Bronchial epithelial cell (primary cell): ENCODE results near the gene CD52. TPM values are rescaled to one million over a fixed set of nuclear protein-coding genes. Genes with fewer than 3 reads are reported as not detected.

Source experiments
- DNase-seq: peaks from one replicate; pipeline ENCODE4 v3.0.0-alpha.2; 2010; ENCODE audit warnings: low read depth
- FAIRE-seq: peaks from 2 replicates; lab custom pipeline; 2011; peaks lifted over from hg19 to GRCh38; lab: Jason Lieb, UNC
- H3K27me3 ChIP-seq: 2 replicates; pipeline ENCODE4 v1.5.1; 2011; ENCODE audit warnings: low read length; ENCODE audit not compliant: control insufficient read depth, insufficient read depth
- H3K36me3 ChIP-seq: 2 replicates; pipeline ENCODE4 v1.5.1; 2011; ENCODE audit warnings: low read length; ENCODE audit not compliant: control insufficient read depth, insufficient read depth
- H3K4me3 ChIP-seq: 2 replicates; pipeline ENCODE4 v1.5.1; 2011; ENCODE audit warnings: mild to moderate bottlenecking, low read depth, low read length, control low read depth
- total RNA-seq: library from RNA; depleted of rRNA; stranded (reverse); fragments of >200 nt; gene quantifications from 2 replicates; pipeline ENCODE4 v1.2.1, GENCODE V29; 2014
- TF ChIP-seq, protein P1 (sequence below): IDR thresholded peaks from 2 replicates; pipeline ENCODE4 v1.5.1; 2011; ENCODE audit warnings: mild to moderate bottlenecking, moderate library complexity, low read length, control low read depth, inconsistent platforms; ENCODE audit not compliant: insufficient read depth, severe bottlenecking

CD52 gene
- total RNA-seq, 1 donor from 2014 or later, result not detected

DNA sequence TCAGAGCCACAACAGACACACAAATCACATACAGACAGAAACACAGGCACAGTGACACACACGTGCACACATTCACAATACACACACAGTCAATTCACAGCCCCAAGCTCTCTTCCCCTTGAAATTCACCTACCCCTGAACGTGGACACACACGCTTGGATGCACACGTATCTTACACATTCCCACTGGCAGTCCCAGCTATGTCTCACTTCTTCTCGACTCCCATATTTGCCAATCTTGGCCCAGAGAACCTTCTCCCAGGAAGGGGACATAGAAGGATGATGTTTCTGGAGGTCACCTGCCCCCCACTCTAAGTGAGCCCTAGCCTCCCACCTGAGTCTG lies 34.6 kb downstream of the CD52 start:
- H3K4me3 ChIP-seq, result peak overlapping the region; percentile 56
- FAIRE-seq, result peak; percentile 77
- peaks cover 3% of the 10 kb centered on the region for H3K36me3 ChIP-seq
- H3K27me3 ChIP-seq, result no peaks in the 10 kb centered on the region
- TF ChIP-seq, protein P1, sequence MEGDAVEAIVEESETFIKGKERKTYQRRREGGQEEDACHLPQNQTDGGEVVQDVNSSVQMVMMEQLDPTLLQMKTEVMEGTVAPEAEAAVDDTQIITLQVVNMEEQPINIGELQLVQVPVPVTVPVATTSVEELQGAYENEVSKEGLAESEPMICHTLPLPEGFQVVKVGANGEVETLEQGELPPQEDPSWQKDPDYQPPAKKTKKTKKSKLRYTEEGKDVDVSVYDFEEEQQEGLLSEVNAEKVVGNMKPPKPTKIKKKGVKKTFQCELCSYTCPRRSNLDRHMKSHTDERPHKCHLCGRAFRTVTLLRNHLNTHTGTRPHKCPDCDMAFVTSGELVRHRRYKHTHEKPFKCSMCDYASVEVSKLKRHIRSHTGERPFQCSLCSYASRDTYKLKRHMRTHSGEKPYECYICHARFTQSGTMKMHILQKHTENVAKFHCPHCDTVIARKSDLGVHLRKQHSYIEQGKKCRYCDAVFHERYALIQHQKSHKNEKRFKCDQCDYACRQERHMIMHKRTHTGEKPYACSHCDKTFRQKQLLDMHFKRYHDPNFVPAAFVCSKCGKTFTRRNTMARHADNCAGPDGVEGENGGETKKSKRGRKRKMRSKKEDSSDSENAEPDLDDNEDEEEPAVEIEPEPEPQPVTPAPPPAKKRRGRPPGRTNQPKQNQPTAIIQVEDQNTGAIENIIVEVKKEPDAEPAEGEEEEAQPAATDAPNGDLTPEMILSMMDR, result no peak
- no peak for DNase-seq

DNA sequence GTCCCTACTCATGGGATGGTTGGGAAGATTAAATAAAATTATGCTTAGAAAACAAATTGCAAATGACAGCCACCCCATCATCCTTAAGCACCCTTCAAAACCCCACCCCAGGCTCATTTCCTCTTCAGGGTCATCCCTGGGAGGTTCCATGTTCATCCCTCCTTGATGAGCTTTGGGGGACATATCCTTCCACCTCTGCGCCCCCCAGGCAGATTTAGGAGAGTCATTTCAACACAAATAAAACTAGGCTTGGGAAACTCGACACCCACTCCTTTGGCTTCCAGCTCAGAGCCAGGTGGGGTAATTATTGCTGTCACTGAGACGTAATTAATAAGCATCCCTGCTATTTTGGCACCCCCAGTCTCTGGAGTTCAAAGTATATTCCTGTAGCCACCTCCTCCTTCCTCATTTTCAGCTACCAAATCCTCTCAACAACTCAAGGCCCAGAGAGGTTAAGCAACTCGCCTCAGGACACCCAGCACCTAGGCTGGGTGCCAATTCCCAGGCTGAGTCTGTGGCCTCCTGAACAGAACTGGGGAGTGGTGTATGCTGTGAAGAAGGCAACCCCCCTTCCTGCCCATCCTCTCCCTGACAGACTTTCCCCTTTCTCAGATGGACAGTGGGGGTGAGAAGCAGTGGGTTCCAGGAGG lies 35.6 kb downstream of the CD52 start:
- no peaks in the 10 kb centered on the region for H3K36me3 ChIP-seq
- FAIRE-seq (no peak), DNase-seq (no peak)
- TF ChIP-seq, protein P1, result no peak
- H3K27me3 ChIP-seq, result no peaks in the 10 kb centered on the region
- peak overlapping the region; percentile 56 for H3K4me3 ChIP-seq

DNA sequence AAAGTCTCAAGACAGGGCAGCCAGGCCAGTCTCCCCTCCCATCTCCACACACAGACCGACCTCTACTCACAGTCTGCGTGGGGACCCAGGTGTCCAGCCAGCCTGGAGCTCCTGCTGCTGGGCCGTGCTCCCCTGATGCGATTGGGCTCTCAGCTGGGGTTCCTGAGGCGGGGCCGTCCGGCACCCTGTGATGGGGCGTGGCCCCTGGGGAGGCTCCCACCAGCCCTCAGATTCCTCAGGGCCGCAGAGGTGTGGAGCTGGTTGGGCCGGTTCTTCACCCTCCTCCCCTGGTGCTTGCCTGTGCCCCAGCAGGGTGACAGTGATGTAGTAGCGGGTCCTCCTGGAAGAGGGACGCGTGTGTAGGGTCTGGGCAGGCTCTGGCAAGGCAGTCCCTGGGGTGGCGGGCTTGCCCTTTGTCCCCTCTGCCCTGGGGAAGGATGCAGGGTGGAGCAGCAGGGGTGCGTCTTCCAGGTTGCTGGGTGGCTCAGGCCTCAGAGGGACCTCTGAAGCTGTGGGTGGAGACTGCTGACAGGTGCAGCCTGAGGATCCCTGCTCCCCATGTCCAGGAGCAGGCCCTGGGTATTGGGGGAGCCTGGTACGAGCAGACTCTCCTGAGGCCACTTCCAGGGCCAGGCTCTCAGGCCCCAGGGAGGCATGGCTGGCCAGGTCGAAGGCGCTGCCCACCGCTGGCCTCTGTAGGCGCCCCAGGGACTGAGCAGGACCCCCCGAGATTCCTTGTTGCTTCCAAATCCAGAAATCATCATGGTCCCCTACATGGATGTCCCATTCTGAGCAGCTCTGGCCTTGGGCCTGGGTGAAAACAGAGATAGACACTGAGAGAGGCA lies 36.4 kb downstream of the CD52 start, which contains the start of gene CRYBG2:
TSS of gene CRYBG2 (minus strand) at position 155 of the 845 bp plus-strand sequence. CDS start 7,473 bp downstream, outside the sequence.
- Histone ChIP-seq H3K27me3 (no peaks in the 10 kb centered on the region), H3K4me3 (peak within 1 kb of the TSS; percentile 56), H3K36me3 (no peaks in the 10 kb centered on the region)
- TF ChIP-seq, protein P1, result no peak
- FAIRE-seq, result no peak
- DNase-seq, result peak; percentile 79

DNA sequence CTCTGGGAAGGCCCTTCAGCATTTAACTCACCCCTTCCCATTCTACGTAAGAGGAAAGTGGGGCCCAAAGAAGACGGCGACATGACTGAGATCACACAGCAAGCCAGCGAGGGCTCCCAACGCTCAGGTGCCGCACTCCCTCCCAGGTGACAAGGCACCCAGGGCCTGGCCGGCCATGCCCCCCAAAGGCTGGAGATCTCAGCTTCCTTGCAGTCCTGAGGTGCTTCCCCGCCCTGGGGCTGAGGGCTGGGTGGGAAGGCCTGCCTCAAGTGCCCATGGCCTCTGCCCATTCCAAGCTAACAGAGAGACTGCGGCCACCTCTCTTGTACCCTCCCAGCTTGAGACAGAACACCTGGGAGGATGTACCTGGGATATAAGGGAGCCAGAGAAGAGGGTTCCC lies 37.2 kb downstream of the CD52 start:
- FAIRE-seq, result no peak

DNA sequence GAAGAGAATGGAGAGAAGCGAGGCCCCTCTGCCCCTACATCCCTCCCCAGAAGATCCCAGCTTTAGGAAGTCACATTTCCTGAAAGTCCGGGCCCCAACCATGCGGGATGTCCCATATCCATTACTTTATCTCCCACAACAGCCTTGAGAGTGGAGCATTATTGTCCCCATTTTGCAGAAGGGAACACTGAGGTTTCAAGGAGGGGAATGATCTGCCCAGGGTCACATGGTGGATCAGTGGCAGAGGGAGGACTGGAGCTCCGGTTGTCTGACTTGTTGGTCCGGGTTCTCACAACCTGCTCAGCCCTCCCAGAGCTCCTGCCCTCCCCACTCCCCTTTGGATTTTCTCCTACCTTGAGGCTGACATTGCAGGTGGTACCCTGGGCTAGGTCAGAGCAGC lies 38.3 kb downstream of the CD52 start:
- H3K27me3 ChIP-seq, result peaks cover 2% of the 10 kb centered on the region
- H3K4me3 ChIP-seq, result no peak overlapping the region
- DNase-seq (no peak), FAIRE-seq (no peak)
- TF ChIP-seq, protein P1, result no peak
- H3K36me3 ChIP-seq, result no peaks in the 10 kb centered on the region

More for the DNA sequence above, 37.2 kb downstream of the CD52 start:
- Histone ChIP-seq H3K4me3 (no peak overlapping the region), H3K27me3 (no peaks in the 10 kb centered on the region), H3K36me3 (no peaks in the 10 kb centered on the region)
- TF ChIP-seq, protein P1, result no peak
- no peak for DNase-seq
